Breast epithelium (tissue), 4 donors: Measurements from ENCODE around the gene FATE1. TPM values are rescaled to one million over a fixed set of nuclear protein-coding genes. Genes with fewer than 3 reads are reported as not detected.

Source experiments
- DNase-seq, 2 donors: peaks; one replicate each; pipeline ENCODE4 v3.0.0-alpha.2; 2019; ENCODE audit warnings: low spot score in 2 of 2
- H3K27ac ChIP-seq, 2 donors: fragments of 200-600 bp; sonication (generic) in 1 of 2; one replicate each; pipeline ENCODE4 v1.5.1; 2016 to 2019; ENCODE audit warnings: mild to moderate bottlenecking in 1 of 2
- H3K27me3 ChIP-seq, 2 donors: fragments of 200-600 bp; sonication (generic) in 1 of 2; one replicate each; pipeline versions ENCODE4 v1.5.1 to v1.6.0; 2017 to 2019; ENCODE audit warnings: control low read depth in 1 of 2, mild to moderate bottlenecking in 1 of 2
- H3K36me3 ChIP-seq: fragments of 200-600 bp; one replicate; pipeline ENCODE4 v1.5.1; 2019
- H3K4me1 ChIP-seq, 2 donors: fragments of 200-600 bp; sonication (generic); one replicate each; pipeline ENCODE4 v1.5.1; 2016 to 2019; ENCODE audit warnings: control low read depth in 1 of 2
- H3K4me3 ChIP-seq, 3 donors: fragments of 200-600 bp; sonication (generic); 1 replicate in 2 of 3; 2 replicates in 1 of 3; pipeline ENCODE4 v1.5.1; 2016 to 2019; ENCODE audit warnings: mild to moderate bottlenecking in 3 of 3, moderate library complexity in 2 of 3
- H3K9me3 ChIP-seq, 2 donors: fragments of 200-600 bp; sonication (generic) in 1 of 2; one replicate each; pipeline ENCODE4 v1.5.1; 2016 to 2019; ENCODE audit warnings: control low read depth in 1 of 2
- POLR2A ChIP-seq: fragments of 450-650 bp; IDR thresholded peaks from one replicate; pipeline ENCODE4 v1.6.1; 2016; ENCODE audit warnings: antibody characterized with exemption, mild to moderate bottlenecking, moderate library complexity
- POLR2AphosphoS5 ChIP-seq, 3 donors: sonication (generic); formaldehyde crosslinking; IDR thresholded peaks; one replicate each; pipeline ENCODE4 v1.6.1; 2017; ENCODE audit warnings: antibody characterized with exemption in 3 of 3
- intact Hi-C: fragments of 100-400 bp; cut with DNase I; formaldehyde crosslinking; loops from one replicate; pipeline ENCODE4 v1.15.1; 2023; ENCODE audit warnings: low total_unique reads
- total RNA-seq, 3 donors: library from RNA; depleted of rRNA; stranded (reverse); fragments of >200 nt; gene quantifications; one replicate each; pipeline ENCODE4 v1.1.0, GENCODE V29; 2016
- TF ChIP-seq, protein P1 (sequence below), 3 donors: fragments of 450-650 bp; IDR thresholded peaks; one replicate each; pipeline ENCODE4 v1.5.1; 2016 to 2017; ENCODE audit warnings: antibody characterized with exemption in 3 of 3, mild to moderate bottlenecking in 3 of 3, moderate library complexity in 3 of 3

FATE1 gene
- total RNA-seq, 3 donors from 2014 or later: not detected

- DNase-seq: no peak
- TF ChIP-seq POLR2AphosphoS5 (IDR thresholded peaks at IDR 0.05): no peak
- no peak for TF ChIP-seq POLR2A
- TF ChIP-seq, protein P1, sequence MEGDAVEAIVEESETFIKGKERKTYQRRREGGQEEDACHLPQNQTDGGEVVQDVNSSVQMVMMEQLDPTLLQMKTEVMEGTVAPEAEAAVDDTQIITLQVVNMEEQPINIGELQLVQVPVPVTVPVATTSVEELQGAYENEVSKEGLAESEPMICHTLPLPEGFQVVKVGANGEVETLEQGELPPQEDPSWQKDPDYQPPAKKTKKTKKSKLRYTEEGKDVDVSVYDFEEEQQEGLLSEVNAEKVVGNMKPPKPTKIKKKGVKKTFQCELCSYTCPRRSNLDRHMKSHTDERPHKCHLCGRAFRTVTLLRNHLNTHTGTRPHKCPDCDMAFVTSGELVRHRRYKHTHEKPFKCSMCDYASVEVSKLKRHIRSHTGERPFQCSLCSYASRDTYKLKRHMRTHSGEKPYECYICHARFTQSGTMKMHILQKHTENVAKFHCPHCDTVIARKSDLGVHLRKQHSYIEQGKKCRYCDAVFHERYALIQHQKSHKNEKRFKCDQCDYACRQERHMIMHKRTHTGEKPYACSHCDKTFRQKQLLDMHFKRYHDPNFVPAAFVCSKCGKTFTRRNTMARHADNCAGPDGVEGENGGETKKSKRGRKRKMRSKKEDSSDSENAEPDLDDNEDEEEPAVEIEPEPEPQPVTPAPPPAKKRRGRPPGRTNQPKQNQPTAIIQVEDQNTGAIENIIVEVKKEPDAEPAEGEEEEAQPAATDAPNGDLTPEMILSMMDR (IDR thresholded peaks at IDR 0.05): no peak
- Histone ChIP-seq H3K36me3 (no peaks in the 10 kb centered on the region), H3K27me3 (peaks cover 0 to 33% of the 10 kb centered on the region in 2 donors), H3K27ac (no peak overlapping the region), H3K4me1 (no peaks in the 10 kb centered on the region), H3K9me3 (no peaks in the 10 kb centered on the region), H3K4me3 (no peak overlapping the region)
- intact Hi-C loops: no loop called here
Observed at GRCh38 chrX:151750511-151750910, 34.7 kb downstream of the FATE1 start.

GRCh38 chrX:151752847-151753246, 37.0 kb downstream of the FATE1 start:
- Histone ChIP-seq H3K27me3 (peaks cover 0 to 50% of the 10 kb centered on the region in 2 donors), H3K36me3 (no peaks in the 10 kb centered on the region), H3K4me1 (no peaks in the 10 kb centered on the region), H3K9me3 (no peaks in the 10 kb centered on the region), H3K27ac (no peak overlapping the region), H3K4me3 (no peak overlapping the region)
- TF ChIP-seq, protein P1 (IDR thresholded peaks at IDR 0.05): no peak
- TF ChIP-seq POLR2A (no peak), POLR2AphosphoS5 (IDR thresholded peaks at IDR 0.05) (no peak)
- intact Hi-C loops: no loop called here
- no peak for DNase-seq

DNA sequence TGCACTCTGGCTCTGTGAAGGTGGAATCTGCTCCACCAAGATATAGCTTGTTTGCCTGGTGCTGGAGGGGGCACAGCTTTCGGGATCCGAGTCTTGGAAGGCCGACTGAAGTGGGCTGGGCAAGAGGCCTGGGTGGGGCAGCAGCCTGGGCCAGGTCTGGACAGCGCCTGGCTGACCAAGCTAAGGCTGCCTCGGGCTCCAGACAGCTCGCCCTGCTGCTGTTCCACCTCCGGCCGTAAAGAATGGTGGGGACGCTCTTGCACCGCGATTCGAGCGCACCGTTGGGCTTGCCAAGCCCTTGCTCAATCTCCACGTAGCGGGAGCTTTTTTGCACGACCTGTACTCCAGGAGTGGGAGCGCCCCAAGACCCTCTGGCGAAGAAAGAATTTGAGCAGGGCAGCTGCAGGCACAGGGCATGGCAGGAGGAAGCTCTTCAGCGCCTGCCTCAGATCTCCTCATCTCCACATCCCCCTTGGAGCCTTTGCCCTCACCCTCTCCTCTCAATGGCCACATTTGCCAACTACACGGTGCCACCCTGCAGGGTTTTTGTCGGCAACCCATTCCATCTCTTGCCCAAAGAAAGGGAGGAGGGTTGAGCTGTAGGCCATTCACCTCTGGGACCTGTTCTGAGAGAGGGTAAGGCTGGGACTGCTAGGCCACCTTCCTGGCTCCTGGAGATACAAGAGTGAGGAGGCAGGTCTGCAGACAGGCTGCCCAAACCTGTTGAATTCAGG, 37.6 kb downstream of the FATE1 start:
- no peak overlapping the region for H3K27ac ChIP-seq
- H3K4me3 ChIP-seq: no peak overlapping the region
- peak; percentile 23 to 59 for DNase-seq
- intact Hi-C loops: no loop called here
- no peaks in the 10 kb centered on the region for H3K4me1 ChIP-seq
- H3K36me3 ChIP-seq: no peaks in the 10 kb centered on the region
- peaks cover 0 to 55% of the 10 kb centered on the region in 2 donors for H3K27me3 ChIP-seq
- no peak for TF ChIP-seq POLR2A
- TF ChIP-seq, protein P1 (IDR thresholded peaks at IDR 0.05): peak; percentile 70 to 88 (median 80)
- no peak for TF ChIP-seq POLR2AphosphoS5 (IDR thresholded peaks at IDR 0.05)
- no peaks in the 10 kb centered on the region for H3K9me3 ChIP-seq

- intact Hi-C loops: no loop called here
Observed at GRCh38 chrX:151754047-151754429, 38.2 kb downstream of the FATE1 start.

More at GRCh38 chrX:151754047-151754429, 38.2 kb downstream of the FATE1 start:
- H3K27ac ChIP-seq: no peak overlapping the region
- H3K9me3 ChIP-seq: no peaks in the 10 kb centered on the region
- no peaks in the 10 kb centered on the region for H3K36me3 ChIP-seq
- H3K4me3 ChIP-seq: no peak overlapping the region
- no peaks in the 10 kb centered on the region for H3K4me1 ChIP-seq
- TF ChIP-seq POLR2A (no peak), POLR2AphosphoS5 (IDR thresholded peaks at IDR 0.05) (no peak)
- TF ChIP-seq, protein P1 (IDR thresholded peaks at IDR 0.05): no peak
- DNase-seq: no peak
- peaks cover 0 to 55% of the 10 kb centered on the region in 2 donors for H3K27me3 ChIP-seq
